GM21737 (cell line): ENCODE measurements around the gene MAP1LC3B.
"Not testable (repeated sequence)": the region's sequence is repeated elsewhere in the genome, so short reads cannot be mapped to it uniquely, and the experiment has no call there.

ENCODE experiments used
- ATAC-seq: cut with Tn5 transposase; IDR thresholded peaks from one replicate; pipeline ENCODE4 v1.9.1; 2021; ENCODE audit warnings: mild to moderate bottlenecking, moderate library complexity; ENCODE audit not compliant: unreplicated experiment

MAP1LC3B gene

DNA sequence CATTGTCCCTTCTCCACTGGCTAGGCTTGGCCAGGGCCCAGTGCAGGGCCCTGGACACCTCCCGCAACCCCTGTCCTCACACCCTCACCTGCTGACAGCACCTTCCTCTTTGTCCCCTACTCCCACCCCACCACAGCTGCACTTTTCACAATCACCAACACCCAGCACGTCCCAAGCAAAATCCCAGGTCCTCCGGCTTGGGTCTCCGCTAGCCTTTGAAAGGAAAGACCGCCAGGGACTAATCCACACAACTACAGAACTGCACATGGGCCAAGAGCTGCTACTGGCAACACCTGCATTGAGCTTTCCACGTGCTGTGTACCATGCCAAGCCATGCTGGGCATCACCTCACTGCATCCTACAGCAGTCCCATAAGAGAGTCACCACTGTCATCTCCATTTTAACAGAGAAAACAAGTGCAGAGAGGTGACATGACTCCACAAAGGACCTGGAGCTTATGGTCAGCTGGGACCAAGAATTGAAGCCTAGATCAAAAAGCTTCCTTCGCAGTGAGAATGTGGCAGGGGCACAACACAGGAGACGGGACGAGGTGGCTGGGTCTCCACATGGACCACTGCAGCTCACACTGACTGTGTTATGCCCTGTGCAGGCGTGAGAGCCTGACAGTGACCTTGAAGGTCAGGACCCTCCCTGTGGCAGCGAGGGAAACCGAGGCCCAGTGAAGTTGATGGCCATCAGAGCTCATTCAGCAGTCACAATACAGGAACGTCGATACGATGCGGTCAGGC lies 31.1 kb upstream of the MAP1LC3B start:
- no peak for ATAC-seq

GRCh38 chr16:87361916-87362619 lies 30.1 kb upstream of the MAP1LC3B start:
- no peak for ATAC-seq

GRCh38 chr16:87362828-87363559 lies 29.1 kb upstream of the MAP1LC3B start:
- not testable (repeated sequence) for ATAC-seq

GRCh38 chr16:87363771-87364455 lies 28.2 kb upstream of the MAP1LC3B start:
- ATAC-seq = no peak

- ATAC-seq = no peak
Observed at GRCh38 chr16:87365021-87365713, 27.0 kb upstream of the MAP1LC3B start.

DNA sequence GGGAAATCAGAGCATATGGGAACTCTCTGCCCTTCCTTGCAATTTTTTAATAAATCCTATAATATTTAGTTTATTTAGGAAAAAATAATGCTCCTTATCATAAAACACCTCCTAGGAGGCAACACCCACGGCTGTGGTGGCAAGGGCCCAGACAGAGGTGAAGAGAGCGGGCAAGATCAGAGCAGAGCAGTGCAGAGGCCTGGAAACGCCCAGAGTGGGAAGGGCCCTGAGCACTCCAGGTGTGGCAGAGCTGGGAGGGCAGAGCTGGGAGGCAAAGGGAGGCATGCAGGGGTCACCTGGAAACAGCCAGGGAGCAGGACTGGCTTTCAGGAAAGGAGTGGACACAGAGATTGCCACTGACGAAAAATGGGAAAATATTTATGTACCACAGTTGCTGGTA lies 25.8 kb upstream of the MAP1LC3B start:
- no peak for ATAC-seq

GRCh38 chr16:87366930-87367329 lies 25.2 kb upstream of the MAP1LC3B start:
- ATAC-seq = no peak

DNA sequence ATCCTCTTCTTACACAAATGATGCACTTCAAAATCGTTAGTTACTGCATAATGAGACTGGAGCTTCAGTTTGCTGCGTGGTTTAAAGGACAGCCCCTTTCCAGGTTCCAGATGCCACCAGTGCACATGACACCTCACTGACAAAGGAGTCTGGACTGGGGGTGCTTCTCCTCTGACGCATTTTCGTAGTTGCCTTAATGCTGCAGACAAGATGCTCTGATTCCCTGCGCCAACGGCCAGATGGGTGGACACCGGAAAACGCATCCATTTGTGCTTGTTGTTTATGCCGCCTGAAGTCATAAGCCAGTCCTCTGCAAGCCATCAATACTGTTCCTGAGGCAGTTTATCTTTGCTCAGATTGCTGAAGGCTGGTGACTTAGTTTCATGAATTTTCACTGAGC lies 24.6 kb upstream of the MAP1LC3B start:
- no peak for ATAC-seq

DNA sequence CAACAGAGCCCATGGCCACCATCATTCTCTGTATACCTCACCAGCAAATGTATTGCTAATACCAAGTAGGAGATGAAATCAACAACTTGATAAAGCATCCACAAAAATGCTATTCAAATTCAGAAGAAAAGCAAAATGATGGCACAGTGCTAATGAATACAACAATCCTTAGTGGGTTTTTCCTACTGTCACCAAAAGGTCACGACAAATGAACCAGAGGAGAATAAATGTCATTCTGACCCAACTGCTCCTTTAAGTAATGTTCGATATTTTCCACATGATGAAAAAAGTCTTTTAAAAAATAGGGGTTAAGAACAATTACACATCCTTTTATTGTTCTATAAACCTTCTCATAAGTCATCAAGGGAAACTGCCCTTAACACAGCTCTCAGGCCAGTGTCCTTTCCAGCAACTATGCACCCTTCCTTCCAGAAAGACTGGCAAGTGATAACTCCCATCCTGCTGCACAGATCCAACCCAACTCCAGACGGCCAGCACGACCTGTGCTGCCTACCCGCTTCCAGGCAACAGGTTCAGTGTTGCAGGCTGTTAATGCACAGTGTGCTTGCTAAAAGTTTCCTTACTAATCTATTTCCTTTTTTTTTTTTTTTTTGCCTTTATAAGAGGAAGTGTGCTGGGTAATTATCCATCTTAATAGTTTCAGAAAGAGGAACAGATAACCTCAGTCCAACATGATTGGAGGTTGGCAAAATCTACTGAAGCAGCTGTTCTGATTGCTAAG lies 23.9 kb upstream of the MAP1LC3B start:
- ATAC-seq = no peak

DNA sequence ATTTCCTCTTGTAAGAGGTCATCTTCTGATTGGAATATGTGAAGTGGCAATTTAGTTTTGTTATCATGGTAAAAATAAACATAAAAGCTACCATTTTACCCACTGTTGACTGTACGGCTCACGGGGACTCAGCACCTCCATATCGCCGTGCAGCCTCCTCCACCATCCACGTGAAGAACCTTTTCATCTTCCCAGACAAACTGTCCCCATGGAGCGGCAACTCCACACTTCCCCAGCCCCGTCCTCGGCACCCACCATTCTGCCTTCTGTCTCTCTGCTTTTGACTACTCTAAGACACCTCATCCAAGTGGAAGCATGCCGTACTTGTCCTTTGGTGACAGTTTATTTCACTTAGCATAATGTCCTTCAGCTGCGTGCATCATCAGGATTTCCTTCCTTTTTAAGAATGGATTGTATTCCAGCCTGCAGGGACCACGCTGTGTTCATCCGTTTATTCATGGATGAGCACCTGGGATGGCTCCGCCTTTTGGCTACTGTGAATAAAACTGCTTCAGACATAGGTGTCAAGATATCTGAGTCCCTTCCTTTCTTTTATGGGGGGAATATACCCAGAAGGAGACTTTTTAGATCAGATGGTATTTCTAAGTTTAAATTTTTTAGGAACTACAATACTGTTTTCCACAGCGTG lies 22.9 kb upstream of the MAP1LC3B start:
- ATAC-seq = no peak

- ATAC-seq = no peak
Observed at GRCh38 chr16:87369796-87370719, 22.1 kb upstream of the MAP1LC3B start.

- no peak for ATAC-seq
Observed at GRCh38 chr16:87371261-87371866, 20.8 kb upstream of the MAP1LC3B start.

DNA sequence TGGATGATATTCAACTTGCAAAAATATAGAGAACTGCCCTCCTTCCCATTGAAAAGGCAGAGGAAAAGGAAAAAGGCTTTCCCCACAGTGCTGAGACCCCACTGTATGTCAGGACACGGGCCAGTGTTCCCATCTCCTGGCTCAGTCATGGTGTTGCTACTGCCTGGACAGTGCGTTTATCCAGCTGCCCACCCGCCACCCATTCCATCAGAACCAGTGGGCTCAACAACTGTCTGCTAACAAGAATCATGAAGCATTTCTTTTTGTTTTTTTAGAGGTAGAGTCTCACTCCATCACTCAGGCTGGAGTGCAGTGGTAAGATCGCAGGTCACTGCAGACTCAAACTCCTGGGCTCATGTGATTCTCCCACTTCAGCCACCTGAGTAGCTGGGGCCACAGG lies 19.8 kb upstream of the MAP1LC3B start:
- ATAC-seq = no peak

GRCh38 chr16:87374313-87374712 lies 17.8 kb upstream of the MAP1LC3B start:
- no peak for ATAC-seq

- no peak for ATAC-seq
Observed at GRCh38 chr16:87375426-87376135, 16.6 kb upstream of the MAP1LC3B start.

- no peak for ATAC-seq
Observed at GRCh38 chr16:87376660-87377059, 15.5 kb upstream of the MAP1LC3B start.

GRCh38 chr16:87379312-87379752 lies 12.8 kb upstream of the MAP1LC3B start:
- not testable (repeated sequence) for ATAC-seq
